ENCODE data around the gene SERPINA7. TPM values are rescaled to one million over a fixed set of nuclear protein-coding genes. Genes with fewer than 3 reads are reported as not detected.

SERPINA7 gene, protein sequence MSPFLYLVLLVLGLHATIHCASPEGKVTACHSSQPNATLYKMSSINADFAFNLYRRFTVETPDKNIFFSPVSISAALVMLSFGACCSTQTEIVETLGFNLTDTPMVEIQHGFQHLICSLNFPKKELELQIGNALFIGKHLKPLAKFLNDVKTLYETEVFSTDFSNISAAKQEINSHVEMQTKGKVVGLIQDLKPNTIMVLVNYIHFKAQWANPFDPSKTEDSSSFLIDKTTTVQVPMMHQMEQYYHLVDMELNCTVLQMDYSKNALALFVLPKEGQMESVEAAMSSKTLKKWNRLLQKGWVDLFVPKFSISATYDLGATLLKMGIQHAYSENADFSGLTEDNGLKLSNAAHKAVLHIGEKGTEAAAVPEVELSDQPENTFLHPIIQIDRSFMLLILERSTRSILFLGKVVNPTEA
- total RNA-seq (not detected), total RNA-seq (0 to 0.08 (median 0) reads per million in 172 experiments)
- not detected for polyA plus RNA-seq (2013, experiment 1 of 2)
- polyA plus RNA-seq (2013, experiment 2 of 2) = not detected

DNA sequence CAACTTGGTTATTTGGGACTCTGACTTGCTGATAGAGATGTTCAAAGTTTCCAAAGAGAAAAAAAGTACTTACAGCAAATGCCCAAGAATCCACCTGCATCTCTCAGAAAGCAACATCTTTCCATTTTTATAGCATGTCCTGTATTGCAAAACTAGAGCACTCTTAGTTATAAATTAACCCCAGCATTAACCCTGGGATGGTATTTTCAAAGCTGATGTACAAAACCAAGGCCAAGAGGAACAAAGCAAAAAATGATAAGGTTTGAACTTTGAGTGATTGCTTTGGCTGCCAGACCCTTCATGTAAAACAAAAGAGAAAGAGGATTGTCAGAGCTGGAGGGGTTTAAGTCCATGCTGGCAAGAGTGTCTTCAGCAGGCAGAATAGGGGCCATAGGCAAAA is at the start of gene SERPINA7:
TSS of gene SERPINA7 (minus strand) at position 103 of the 400 bp plus-strand sequence. CDS start 1,669 bp downstream, outside the sequence.
- no peaks in the 10 kb centered on the region for H3K4me1 Mint-ChIP-seq (ENCODE audit: low read depth)
- no peaks in the 10 kb centered on the region for H3K27me3 ChIP-seq (ENCODE audit: control insufficient read depth in 1 of 2, insufficient read depth in 2 of 2, low read length in 2 of 2)
- no peaks in the 10 kb centered on the region for H3K4me1 ChIP-seq (ENCODE audit: insufficient read depth, low read length)
- H3K4me3 ChIP-seq (ENCODE audit: low read length) = no peak within 1 kb of the TSS
- no peak for ATAC-seq (ENCODE audit: poor library complexity)
- TF ChIP-seq, protein P1, sequence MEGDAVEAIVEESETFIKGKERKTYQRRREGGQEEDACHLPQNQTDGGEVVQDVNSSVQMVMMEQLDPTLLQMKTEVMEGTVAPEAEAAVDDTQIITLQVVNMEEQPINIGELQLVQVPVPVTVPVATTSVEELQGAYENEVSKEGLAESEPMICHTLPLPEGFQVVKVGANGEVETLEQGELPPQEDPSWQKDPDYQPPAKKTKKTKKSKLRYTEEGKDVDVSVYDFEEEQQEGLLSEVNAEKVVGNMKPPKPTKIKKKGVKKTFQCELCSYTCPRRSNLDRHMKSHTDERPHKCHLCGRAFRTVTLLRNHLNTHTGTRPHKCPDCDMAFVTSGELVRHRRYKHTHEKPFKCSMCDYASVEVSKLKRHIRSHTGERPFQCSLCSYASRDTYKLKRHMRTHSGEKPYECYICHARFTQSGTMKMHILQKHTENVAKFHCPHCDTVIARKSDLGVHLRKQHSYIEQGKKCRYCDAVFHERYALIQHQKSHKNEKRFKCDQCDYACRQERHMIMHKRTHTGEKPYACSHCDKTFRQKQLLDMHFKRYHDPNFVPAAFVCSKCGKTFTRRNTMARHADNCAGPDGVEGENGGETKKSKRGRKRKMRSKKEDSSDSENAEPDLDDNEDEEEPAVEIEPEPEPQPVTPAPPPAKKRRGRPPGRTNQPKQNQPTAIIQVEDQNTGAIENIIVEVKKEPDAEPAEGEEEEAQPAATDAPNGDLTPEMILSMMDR (IDR thresholded peaks at IDR 0.05) = no peak
- ChIA-PET CTCF (no interaction called here), POLR2A (no interaction called here)
- no peaks in the 10 kb centered on the region for H3K36me3 Mint-ChIP-seq (ENCODE audit: low read depth)
- intact Hi-C loops (cut with DNase I, micrococcal nuclease) = no loop called here
- DNase-seq = no peak
- no peak within 1 kb of the TSS for H3K27ac Mint-ChIP-seq
- no peaks in the 10 kb centered on the region for H3K27me3 Mint-ChIP-seq
- no peaks in the 10 kb centered on the region for H3K9me3 ChIP-seq (ENCODE audit: control insufficient read depth in 1 of 2, insufficient read depth in 1 of 2, low read length in 2 of 2)
- H3K36me3 ChIP-seq (ENCODE audit: insufficient read depth, low read length) = no peaks in the 10 kb centered on the region
- H3K27ac ChIP-seq (ENCODE audit: low read depth in 1 of 2, low read length in 2 of 2) = no peak within 1 kb of the TSS
- H3K9me3 Mint-ChIP-seq = no peaks in the 10 kb centered on the region
- no peak within 1 kb of the TSS for H3K4me3 Mint-ChIP-seq

DNA sequence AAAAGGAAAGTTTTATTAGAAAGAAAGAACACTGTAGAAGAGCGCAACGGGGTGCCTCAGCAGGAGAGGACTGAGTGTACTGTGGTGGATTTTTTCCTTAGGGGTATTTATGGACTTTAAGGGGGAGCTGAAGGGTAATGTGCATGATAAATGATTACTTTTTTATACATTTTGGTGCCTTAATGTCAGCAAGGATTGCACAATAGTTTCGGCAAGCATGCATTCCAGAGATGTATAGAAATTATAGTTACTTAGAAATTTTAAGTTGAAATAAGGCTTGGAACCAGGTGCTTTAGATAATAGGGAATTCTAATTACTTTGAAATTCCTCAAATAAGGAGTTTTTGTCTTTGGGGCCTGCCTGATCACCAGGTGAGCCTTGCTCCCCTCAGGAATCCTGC is 30.5 kb upstream of the SERPINA7 start:
- Mint-ChIP-seq H3K36me3 (ENCODE audit: low read depth) (no peaks in the 10 kb centered on the region), H3K4me1 (ENCODE audit: low read depth) (no peaks in the 10 kb centered on the region), H3K27me3 (no peaks in the 10 kb centered on the region), H3K4me3 (no peak overlapping the region), H3K27ac (no peak overlapping the region), H3K9me3 (peaks cover 2% of the 10 kb centered on the region)
- H3K4me1 ChIP-seq (ENCODE audit: insufficient read depth, low read length) = no peaks in the 10 kb centered on the region
- H3K4me3 ChIP-seq (ENCODE audit: low read length) = no peak overlapping the region
- H3K27ac ChIP-seq (ENCODE audit: low read depth in 1 of 2, low read length in 2 of 2) = no peak overlapping the region
- TF ChIP-seq, protein P1 (IDR thresholded peaks at IDR 0.05) = no peak
- H3K27me3 ChIP-seq (ENCODE audit: control insufficient read depth in 1 of 2, insufficient read depth in 2 of 2, low read length in 2 of 2) = no peaks in the 10 kb centered on the region
- H3K36me3 ChIP-seq (ENCODE audit: insufficient read depth, low read length) = no peaks in the 10 kb centered on the region
- ATAC-seq (ENCODE audit: poor library complexity) (no peak), DNase-seq (no peak)
- peaks cover 0 to 6% of the 10 kb centered on the region in 2 experiments for H3K9me3 ChIP-seq (ENCODE audit: control insufficient read depth in 1 of 2, insufficient read depth in 1 of 2, low read length in 2 of 2)
- CTCF ChIA-PET = no interaction called here
- intact Hi-C loops (cut with DNase I, micrococcal nuclease) = no loop called here
- POLR2A ChIA-PET = no interaction called here

DNA sequence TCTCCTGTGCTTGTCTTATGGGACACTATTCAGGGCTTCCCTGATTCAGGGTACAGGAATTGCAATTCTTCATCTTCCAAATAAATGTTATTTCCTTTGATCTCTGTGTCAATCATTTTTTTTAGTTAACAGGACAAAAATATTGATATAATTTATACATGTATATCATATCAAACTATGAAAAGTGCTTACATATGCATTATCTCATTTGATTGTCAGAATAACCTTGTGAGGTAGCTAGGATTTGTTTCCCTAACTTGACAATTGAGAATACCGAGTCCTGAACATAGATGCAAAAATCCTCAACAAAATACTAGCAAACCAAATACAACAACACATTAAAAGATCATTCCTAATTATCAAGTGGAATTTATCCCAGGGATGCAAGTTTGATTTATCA is 11.5 kb upstream of the SERPINA7 start:
- H3K4me3 ChIP-seq (ENCODE audit: low read length) = no peak overlapping the region
- Mint-ChIP-seq H3K4me1 (ENCODE audit: low read depth) (no peaks in the 10 kb centered on the region), H3K36me3 (ENCODE audit: low read depth) (no peaks in the 10 kb centered on the region), H3K27me3 (no peaks in the 10 kb centered on the region), H3K27ac (no peak overlapping the region), H3K4me3 (no peak overlapping the region), H3K9me3 (peaks cover 2% of the 10 kb centered on the region)
- H3K27me3 ChIP-seq (ENCODE audit: control insufficient read depth in 1 of 2, insufficient read depth in 2 of 2, low read length in 2 of 2) = no peaks in the 10 kb centered on the region
- no peaks in the 10 kb centered on the region for H3K4me1 ChIP-seq (ENCODE audit: insufficient read depth, low read length)
- intact Hi-C loops (cut with DNase I, micrococcal nuclease) = no loop called here
- no peak overlapping the region for H3K27ac ChIP-seq (ENCODE audit: low read depth in 1 of 2, low read length in 2 of 2)
- no peak for DNase-seq
- ChIA-PET CTCF (no interaction called here), POLR2A (no interaction called here)
- no peaks in the 10 kb centered on the region for H3K9me3 ChIP-seq (ENCODE audit: control insufficient read depth in 1 of 2, insufficient read depth in 1 of 2, low read length in 2 of 2)
- H3K36me3 ChIP-seq (ENCODE audit: insufficient read depth, low read length) = no peaks in the 10 kb centered on the region
- TF ChIP-seq, protein P1 (IDR thresholded peaks at IDR 0.05) = no peak
- no peak for ATAC-seq (ENCODE audit: poor library complexity)

Measured in CD4-positive, alpha-beta T cell (primary cell).